Tibial nerve (tissue), 4 donors: ENCODE results near the gene AGPS. TPM values are rescaled to one million over a fixed set of nuclear protein-coding genes. Genes with fewer than 3 reads are reported as not detected.

ENCODE experiments used
- DNase-seq, 2 donors: peaks; one replicate each; pipeline ENCODE4 v3.0.0-alpha.2; 2019; ENCODE audit warnings: low spot score in 2 of 2
- H3K27ac ChIP-seq, 4 donors: fragments of 200-600 bp; sonication (generic) in 3 of 4; one replicate each; pipeline ENCODE4 v1.5.1; 2017 to 2019; ENCODE audit warnings: mild to moderate bottlenecking in 1 of 4
- H3K27me3 ChIP-seq, 2 donors: fragments of 200-600 bp; sonication (generic) in 1 of 2; one replicate each; pipeline versions ENCODE4 v1.5.1 to v1.6.0; 2017 to 2019
- H3K36me3 ChIP-seq, 3 donors: fragments of 200-600 bp; sonication (generic); one replicate each; pipeline ENCODE4 v1.5.1; 2018 to 2019
- H3K4me1 ChIP-seq, 4 donors: fragments of 200-600 bp; sonication (generic) in 3 of 4; one replicate each; pipeline ENCODE4 v1.5.1; 2017 to 2019
- H3K4me3 ChIP-seq, 4 donors: fragments of 200-600 bp; sonication (generic) in 3 of 4; one replicate each; pipeline ENCODE4 v1.5.1; 2017 to 2019; ENCODE audit warnings: mild to moderate bottlenecking in 1 of 4, moderate library complexity in 1 of 4
- H3K9me3 ChIP-seq, 4 donors: fragments of 200-600 bp; sonication (generic) in 3 of 4; one replicate each; pipeline ENCODE4 v1.5.1; 2017 to 2019
- CTCF ChIP-seq, 5 experiments: fragments of 200-600 bp in 3 of 5; fragments of 450-650 bp in 2 of 5; sonication (generic) in 3 of 5; IDR thresholded peaks; one replicate each; pipeline ENCODE4 v1.5.1; 2016 to 2019; ENCODE audit warnings: antibody characterized with exemption in 5 of 5, mild to moderate bottlenecking in 3 of 5, moderate library complexity in 2 of 5
- EP300 ChIP-seq, 2 donors: sonication (generic); formaldehyde crosslinking; IDR thresholded peaks; one replicate each; pipeline ENCODE4 v1.6.1; 2017; ENCODE audit warnings: antibody characterized with exemption in 2 of 2, mild to moderate bottlenecking in 1 of 2
- POLR2A ChIP-seq, 2 donors: fragments of 450-650 bp; IDR thresholded peaks; one replicate each; pipeline ENCODE4 v1.6.1; 2017; ENCODE audit warnings: antibody characterized with exemption in 2 of 2, mild to moderate bottlenecking in 2 of 2, moderate library complexity in 2 of 2
- WGBS, 2 donors: methylation state at CpG; one replicate each; pipeline ENCODE4 v1.1.5; 2018; 5-methylcytosine and 5-hydroxymethylcytosine counted together
- total RNA-seq, 4 donors: library from RNA; depleted of rRNA; stranded (reverse); fragments of >200 nt; gene quantifications; one replicate each; pipeline ENCODE4 v1.1.0, GENCODE V29; 2016

The AGPS gene
- total RNA-seq, 4 donors from 2014 or later: 33.9 to 47.9 (median 40.1) TPM

GRCh38 chr2:177551989-177552421 is 159.4 kb downstream of the AGPS start:
- Histone ChIP-seq H3K4me3 (peak overlapping the region; percentile 55 to 92 (median 74)), H3K4me1 (peaks cover 0 to 22% (median 2%) of the 10 kb centered on the region in 4 donors), H3K27me3 (no peaks in the 10 kb centered on the region), H3K36me3 (no peaks in the 10 kb centered on the region), H3K27ac (peak overlapping the region in 1 of 4 donors; percentile 96), H3K9me3 (no peaks in the 10 kb centered on the region)
- WGBS, 2 donors: 58 to 60% methylated on average over 12 to 13 of the region's 13 CpGs
- peak in 1 of 2 donors; percentile 17 for DNase-seq
- TF ChIP-seq POLR2A (IDR thresholded peaks at IDR 0.05) (no peak), EP300 (IDR thresholded peaks at IDR 0.05) (no peak), CTCF (IDR thresholded peaks at IDR 0.05) (no peak)

- no peaks in the 10 kb centered on the region for H3K9me3 ChIP-seq
- peaks cover 0 to 19% (median 2%) of the 10 kb centered on the region in 4 donors for H3K4me1 ChIP-seq
- TF ChIP-seq POLR2A (IDR thresholded peaks at IDR 0.05): peak; percentile 4 to 12
- TF ChIP-seq CTCF (IDR thresholded peaks at IDR 0.05): no peak
- peak; percentile 70 to 72 for TF ChIP-seq EP300 (IDR thresholded peaks at IDR 0.05)
- no peaks in the 10 kb centered on the region for H3K36me3 ChIP-seq
- H3K27me3 ChIP-seq: no peaks in the 10 kb centered on the region
- peak overlapping the region; percentile 83 to 99 (median 97) for H3K27ac ChIP-seq
- WGBS, 2 donors: 1% methylated on average over 49 to 64 of the region's 64 CpGs
- peak; percentile 69 to 83 for DNase-seq
- peak overlapping the region; percentile 55 to 92 (median 74) for H3K4me3 ChIP-seq
Measured at GRCh38 chr2:177552422-177553175, 160.0 kb downstream of the AGPS start.

GRCh38 chr2:177553176-177553884 is 160.8 kb downstream of the AGPS start:
- Histone ChIP-seq H3K4me1 (peaks cover 0 to 13% (median 2%) of the 10 kb centered on the region in 4 donors), H3K9me3 (no peaks in the 10 kb centered on the region), H3K36me3 (no peaks in the 10 kb centered on the region), H3K27ac (peak overlapping the region; percentile 83 to 99 (median 97)), H3K4me3 (peak overlapping the region; percentile 55 to 92 (median 74)), H3K27me3 (no peaks in the 10 kb centered on the region)
- 4 to 5% methylated on average over 17 of the region's 17 CpGs for WGBS, 2 donors
- no peak for DNase-seq
- no peak for TF ChIP-seq CTCF (IDR thresholded peaks at IDR 0.05)
- no peak for TF ChIP-seq EP300 (IDR thresholded peaks at IDR 0.05)
- no peak for TF ChIP-seq POLR2A (IDR thresholded peaks at IDR 0.05)

GRCh38 chr2:177554365-177554764 is 161.8 kb downstream of the AGPS start:
- TF ChIP-seq POLR2A (IDR thresholded peaks at IDR 0.05) (no peak), EP300 (IDR thresholded peaks at IDR 0.05) (no peak), CTCF (IDR thresholded peaks at IDR 0.05) (no peak)
- H3K4me3 ChIP-seq: no peak overlapping the region
- H3K27me3 ChIP-seq: no peaks in the 10 kb centered on the region
- H3K36me3 ChIP-seq: no peaks in the 10 kb centered on the region
- no peak for DNase-seq
- no peaks in the 10 kb centered on the region for H3K9me3 ChIP-seq
- peaks cover 0 to 10% (median 2%) of the 10 kb centered on the region in 4 donors for H3K4me1 ChIP-seq
- no peak overlapping the region for H3K27ac ChIP-seq

GRCh38 chr2:177556153-177556552 is 163.6 kb downstream of the AGPS start:
- H3K4me1 ChIP-seq: peaks cover 0 to 10% (median 2%) of the 10 kb centered on the region in 4 donors
- no peak overlapping the region for H3K27ac ChIP-seq
- no peak for DNase-seq
- no peaks in the 10 kb centered on the region for H3K9me3 ChIP-seq
- no peaks in the 10 kb centered on the region for H3K36me3 ChIP-seq
- H3K4me3 ChIP-seq: no peak overlapping the region
- 48 to 49% methylated on average over 2 of the region's 2 CpGs for WGBS, 2 donors
- no peak for TF ChIP-seq CTCF (IDR thresholded peaks at IDR 0.05)
- TF ChIP-seq EP300 (IDR thresholded peaks at IDR 0.05): no peak
- no peak for TF ChIP-seq POLR2A (IDR thresholded peaks at IDR 0.05)
- H3K27me3 ChIP-seq: no peaks in the 10 kb centered on the region
